ENCODE measurements around the gene MS4A10.
"Not testable (repeated sequence)": the region's sequence is repeated elsewhere in the genome, so short reads cannot be mapped to it uniquely, and the experiment has no call there.

MS4A10 gene

DNA sequence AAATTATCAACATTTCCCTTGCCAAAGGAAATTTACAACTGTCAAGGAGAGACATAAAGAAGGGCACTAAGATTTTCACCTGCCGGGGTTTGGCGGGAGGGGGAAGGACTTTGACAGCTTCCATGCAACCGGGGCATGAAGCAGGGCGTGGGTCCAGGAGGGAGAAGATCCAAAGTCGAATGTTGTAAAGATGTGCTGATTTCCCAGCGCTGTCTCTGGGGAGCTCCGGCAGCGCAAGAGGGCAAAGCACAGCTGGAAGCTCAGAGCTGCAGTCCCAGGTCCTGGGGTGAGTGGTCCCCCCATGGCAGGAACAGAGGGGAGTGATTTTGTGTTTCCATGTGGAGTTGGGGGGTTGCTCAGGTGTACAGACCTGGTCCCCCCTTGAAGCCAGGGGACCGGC lies at the start of gene MS4A10:
Gene MS4A10, plus strand, starts transcription at position 198 of the 400 bp plus-strand sequence. CDS start 5,003 bp downstream, outside the sequence.
- no peak within 1 kb of the TSS for H3K27ac ChIP-seq
- no peak within 1 kb of the TSS for H3K4me3 ChIP-seq

DNA sequence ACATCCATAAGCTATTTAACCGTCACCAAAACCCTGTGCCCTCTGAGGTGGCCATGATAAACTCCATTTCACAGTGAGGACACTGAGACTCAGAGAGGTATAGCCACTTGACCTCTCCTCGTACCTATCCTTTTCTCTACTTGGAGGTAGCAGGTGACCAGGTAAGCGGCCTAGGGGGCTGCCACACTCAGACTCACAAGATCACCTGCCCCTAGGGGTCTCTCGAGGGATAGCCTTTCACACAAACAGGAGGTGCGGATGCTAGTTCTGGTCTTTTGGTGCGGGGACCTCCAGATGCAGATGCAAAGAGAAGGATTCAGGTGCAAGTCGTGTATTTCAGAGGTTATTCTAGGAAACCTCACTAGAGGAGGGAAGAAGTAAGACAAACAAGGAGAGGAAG lies 46.0 kb upstream of the MS4A10 start:
- no peak overlapping the region for H3K27ac ChIP-seq
- H3K4me3 ChIP-seq, result no peak overlapping the region

DNA sequence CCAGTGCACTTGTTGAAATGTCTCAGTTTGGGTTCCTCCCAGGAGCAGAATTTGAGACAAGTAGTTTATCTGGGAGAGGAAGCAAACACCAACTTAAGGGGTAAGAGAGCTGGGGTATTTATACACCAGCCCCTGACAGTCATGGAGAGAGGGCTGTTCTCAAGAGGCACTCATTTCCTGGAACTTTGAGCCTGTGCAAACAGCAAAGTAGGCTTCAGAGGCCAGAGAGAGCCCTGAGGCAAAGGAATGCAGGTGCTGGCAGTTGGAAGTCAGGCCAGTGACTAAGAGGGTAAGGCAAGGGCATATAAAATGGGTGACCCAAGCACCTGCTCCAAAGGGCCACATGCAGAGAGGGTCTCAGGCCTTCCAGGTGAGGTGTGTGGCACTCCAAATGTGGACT lies 44.6 kb upstream of the MS4A10 start:
- no peak overlapping the region for H3K27ac ChIP-seq

DNA sequence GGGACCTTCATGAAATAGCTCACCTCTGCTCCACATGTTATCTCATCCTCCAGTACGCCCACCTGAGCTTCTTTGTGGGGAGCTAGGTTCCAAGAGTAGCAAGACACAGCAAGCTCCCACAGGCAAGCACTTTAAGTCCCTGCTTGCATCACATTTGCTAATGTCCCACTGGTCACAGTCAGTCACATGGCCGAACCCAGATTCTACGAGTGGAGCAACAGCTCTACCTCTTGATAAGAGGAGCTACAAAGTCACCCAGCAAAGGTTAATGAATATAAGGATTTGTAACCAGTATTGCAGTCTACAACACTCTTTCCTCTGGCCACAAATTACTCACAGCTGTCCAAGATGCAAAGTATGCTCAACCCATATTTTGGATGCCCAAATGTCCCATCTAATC lies 43.7 kb upstream of the MS4A10 start:
- Histone ChIP-seq H3K4me3 (no peak overlapping the region), H3K27ac (no peak overlapping the region)

More for the DNA sequence above, 44.6 kb upstream of the MS4A10 start:
- no peak overlapping the region for H3K4me3 ChIP-seq

DNA sequence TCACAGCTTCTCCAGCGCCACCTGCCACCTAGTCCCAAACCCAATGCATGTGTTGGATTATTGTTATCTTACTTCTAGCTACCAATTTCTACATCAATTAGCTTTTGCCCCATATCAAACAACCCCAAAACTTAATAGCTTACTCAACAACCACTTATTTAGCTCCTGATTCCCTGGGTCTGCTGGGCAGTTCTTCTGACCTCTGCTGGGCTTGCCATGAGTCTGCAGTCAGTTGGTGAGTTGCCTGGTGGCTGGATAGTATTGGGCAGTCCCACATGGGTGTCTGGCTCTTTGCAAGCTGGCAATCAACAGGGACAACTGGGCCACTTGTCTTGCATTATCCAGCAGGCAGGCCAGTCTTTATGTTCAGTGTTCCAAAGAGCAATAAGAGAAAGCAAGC lies 42.1 kb upstream of the MS4A10 start:
- Histone ChIP-seq H3K27ac (no peak overlapping the region), H3K4me3 (no peak overlapping the region)

DNA sequence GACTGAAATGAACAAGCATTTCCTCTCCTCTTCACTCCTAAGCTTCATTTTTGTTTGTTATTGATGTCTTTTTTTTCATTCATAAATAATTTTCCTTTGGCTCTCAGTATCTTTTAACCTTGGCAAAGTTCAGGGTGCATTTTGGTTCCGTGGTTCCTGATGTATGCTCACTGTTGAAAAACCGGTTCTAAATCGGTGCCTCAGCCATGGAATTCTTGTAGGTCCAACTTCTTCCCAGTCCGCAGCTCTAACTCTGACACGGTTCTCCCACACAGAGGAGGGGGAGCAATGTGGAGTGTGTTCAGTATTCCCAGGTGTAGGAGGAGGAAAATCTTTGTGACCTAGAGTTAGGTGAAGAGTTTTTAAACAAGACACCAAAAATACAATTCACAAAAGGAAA lies 41.0 kb upstream of the MS4A10 start:
- no peak overlapping the region for H3K4me3 ChIP-seq
- H3K27ac ChIP-seq, result no peak overlapping the region

DNA sequence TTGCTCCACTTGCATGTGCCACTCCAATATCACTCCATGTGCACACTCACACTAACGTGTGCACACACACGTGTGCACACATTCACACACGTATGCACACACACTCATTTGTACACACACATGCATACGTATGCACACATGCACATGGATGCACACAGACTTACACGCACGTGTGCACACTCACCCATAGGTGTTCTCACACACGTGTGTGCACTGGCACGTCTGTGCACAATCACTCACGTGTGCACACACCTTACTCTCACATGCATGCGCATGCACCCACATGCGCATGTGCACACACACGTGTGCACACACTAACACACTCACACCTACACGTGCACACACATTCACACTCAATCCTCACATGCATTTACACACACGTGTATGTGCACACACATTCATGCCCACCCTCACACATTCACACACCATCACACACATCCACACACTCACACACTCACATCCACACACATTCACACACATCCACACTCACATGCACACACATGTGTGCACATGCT lies 37.7 kb upstream of the MS4A10 start:
- Histone ChIP-seq H3K27ac (no peak overlapping the region), H3K4me3 (no peak overlapping the region)

DNA sequence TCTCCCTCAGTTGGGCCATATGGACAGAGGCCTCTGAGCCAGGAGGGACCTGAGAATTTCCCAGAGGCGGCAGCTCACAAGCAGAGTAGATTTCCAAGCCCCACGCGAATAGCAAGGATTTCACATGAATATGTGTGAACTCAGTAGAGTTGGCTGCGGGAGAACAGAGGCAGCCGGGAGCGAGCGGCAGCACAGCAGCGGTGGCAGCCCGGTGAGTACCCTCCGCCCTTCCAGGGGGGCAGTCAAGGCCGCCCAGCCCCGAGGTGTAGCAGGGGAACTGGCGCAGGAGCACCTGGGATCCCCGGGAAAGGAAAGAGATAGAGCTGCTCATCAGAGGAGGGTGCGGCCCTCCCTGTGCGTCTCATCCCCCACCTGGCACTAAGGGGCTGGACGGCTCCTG lies 36.9 kb upstream of the MS4A10 start:
- no peak overlapping the region for H3K4me3 ChIP-seq
- no peak overlapping the region for H3K27ac ChIP-seq

DNA sequence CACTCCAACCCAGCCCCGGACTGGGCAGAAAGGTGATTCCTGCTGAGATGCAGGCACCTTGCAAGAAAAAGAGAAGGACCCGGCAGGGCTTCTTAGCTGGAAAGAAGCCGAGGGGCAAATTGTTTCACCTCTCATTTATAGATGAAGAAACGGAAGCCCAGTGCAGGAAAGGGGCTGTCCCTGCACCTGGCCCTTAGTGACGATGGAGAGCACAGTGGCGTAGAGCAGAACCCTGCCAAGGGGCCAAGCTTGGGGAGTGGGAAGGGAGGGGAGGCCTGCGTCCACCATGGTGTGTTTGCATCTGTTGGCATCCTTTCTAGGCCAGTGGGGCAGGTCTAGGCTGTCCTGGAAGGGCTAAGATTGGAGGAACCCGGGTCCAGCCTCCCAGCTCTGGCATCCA lies 36.3 kb upstream of the MS4A10 start:
- Histone ChIP-seq H3K4me3 (no peak overlapping the region), H3K27ac (no peak overlapping the region)

DNA sequence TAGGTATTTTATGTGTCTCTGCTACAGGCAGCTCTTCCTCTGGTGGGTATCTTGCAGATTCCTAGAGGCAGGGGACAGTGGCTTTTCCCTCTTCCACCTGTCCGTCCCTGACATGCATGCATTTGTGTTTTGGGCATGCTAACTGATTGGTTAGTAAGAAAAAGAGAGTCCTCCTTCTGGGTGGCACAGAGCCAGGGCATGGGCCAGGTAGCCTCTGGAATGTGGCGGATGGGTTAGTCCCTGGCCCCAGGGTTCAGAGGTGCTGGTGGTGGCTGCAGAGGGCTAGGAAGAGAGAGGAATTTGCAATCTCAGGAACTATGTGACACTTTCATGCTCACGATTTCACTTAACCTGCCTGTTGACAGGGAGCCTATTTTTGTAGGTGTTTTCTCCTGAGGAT lies 34.2 kb upstream of the MS4A10 start:
- H3K27ac ChIP-seq, result no peak overlapping the region
- H3K4me3 ChIP-seq, result no peak overlapping the region

DNA sequence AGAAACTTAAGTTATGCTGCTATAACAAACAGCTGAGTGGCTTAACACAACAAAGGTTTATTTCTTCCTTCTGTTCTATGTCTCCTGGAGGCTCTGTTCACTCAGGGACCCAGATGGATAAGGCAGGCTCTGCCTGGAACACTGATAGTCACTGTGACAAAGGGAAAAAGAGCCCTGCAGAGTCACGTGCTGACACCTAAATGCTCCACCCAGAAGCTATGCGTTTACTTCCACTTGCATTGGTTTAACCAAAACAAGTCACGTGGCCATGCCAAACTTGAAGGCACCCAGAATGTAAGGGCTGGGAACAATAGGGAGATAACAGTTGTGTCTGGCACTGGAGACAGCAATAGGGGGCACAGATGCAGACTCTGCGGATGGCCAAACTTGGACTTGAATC lies 31.8 kb upstream of the MS4A10 start:
- no peak overlapping the region for H3K27ac ChIP-seq
- no peak overlapping the region for H3K4me3 ChIP-seq

DNA sequence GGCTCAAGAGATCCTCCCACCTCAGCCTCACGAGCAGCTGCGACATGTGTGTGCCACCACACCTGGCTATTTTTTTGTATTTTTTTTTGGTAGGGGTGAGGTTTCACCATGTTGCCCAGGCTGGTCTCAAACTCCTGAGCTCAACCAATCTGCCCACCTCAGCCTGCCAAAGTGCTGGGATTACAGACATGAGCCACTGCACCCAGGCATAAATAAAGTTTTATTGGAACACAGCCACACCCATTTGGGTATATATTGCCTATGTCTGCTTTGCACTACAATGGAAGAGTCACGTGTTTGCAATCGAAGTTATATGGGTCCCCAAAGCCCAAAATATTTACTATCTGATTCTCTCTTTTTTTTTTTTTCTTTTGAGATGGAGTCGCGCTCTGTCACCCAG lies 30.2 kb upstream of the MS4A10 start:
- H3K27ac ChIP-seq, result no peak overlapping the region
- no peak overlapping the region for H3K4me3 ChIP-seq

DNA sequence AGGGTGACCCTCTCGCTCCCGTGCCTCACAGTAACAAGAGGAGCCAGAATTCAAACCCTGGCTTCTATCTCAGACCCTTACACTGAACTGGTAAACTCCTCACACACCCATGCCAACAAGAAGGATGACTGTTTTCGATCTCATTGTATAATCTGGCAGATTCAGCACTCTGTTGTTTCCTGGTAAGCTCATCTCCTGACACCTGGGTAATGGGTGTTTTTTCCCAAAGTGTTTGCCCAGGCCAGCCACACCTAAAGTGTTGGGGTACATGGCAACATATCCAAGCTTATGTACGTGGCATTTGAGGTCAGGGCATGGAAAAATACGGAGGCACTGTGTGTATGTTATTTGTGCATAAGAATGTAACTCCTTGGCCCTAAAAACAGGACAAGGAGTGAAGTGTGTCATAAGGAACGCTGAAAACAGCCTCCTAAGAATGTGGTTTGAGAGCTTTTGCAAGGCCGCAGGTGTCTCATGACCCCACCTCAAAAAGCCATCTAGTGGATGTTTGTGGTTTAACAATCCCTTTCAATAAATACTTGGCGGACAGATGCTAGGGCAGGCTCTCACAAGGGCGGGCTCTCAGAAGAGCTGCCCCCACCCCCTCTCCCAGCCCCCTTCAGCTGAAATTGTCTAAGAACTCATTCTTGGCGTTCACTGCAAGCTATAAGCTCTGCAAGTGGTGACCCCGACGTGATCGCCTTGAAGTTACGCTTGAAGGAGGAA lies 28.7 kb upstream of the MS4A10 start, which contains the start of gene MS4A15:
Gene MS4A15, plus strand, starts transcription at position 561 of the 726 bp plus-strand sequence. CDS start 6,867 bp downstream, outside the sequence.
- Histone ChIP-seq H3K4me3 (no peak within 1 kb of the TSS), H3K27ac (no peak within 1 kb of the TSS)

DNA sequence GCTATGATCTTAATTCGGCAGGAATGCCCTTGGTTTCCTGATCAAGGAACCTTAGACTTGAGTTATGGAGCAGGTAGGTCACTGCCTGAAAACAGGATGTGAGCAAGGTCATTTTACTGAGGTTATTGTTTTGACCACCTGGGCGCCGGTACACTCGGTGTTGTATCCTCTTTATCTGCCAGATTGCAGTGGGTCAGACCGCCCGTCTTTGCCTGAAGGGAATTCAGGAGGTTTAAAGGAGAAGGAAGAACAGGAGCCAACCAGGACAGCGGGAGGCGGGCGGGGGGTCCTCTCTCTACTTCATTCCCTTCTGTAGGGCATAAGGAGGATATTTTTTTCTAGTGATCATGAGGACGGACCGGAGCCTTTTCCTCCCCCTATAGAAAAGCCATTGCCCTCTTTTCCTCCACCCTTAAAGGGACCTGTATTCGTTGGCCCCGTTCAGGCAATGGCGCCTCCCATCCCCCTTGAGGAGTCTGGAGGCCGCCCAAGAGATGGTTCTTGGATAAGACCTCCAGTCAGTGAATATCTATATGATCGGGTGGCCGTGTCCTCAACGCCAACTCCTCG lies 27.8 kb upstream of the MS4A10 start:
- Histone ChIP-seq H3K4me3 (no peak overlapping the region), H3K27ac (no peak overlapping the region)

DNA sequence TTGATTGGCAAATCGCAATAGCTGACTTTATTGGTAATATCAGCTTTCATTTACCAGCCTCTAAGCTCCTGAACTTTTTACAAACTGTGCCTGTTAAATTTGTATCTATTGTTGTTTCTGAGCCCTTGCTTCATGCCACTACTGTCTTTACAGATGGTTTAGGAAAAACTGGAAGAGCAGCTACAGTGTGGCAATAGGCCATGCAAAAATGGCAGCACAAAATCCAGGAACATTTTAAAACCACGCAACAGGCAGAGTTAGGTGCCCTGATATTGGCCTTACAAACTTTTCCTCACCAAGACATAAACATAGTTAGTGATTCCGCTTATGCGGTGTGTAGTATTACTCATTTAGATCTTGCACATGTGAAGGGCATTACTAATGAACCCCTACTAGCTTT lies 26.5 kb upstream of the MS4A10 start:
- not testable (repeated sequence) for H3K4me3 ChIP-seq, H3K27ac ChIP-seq

DNA sequence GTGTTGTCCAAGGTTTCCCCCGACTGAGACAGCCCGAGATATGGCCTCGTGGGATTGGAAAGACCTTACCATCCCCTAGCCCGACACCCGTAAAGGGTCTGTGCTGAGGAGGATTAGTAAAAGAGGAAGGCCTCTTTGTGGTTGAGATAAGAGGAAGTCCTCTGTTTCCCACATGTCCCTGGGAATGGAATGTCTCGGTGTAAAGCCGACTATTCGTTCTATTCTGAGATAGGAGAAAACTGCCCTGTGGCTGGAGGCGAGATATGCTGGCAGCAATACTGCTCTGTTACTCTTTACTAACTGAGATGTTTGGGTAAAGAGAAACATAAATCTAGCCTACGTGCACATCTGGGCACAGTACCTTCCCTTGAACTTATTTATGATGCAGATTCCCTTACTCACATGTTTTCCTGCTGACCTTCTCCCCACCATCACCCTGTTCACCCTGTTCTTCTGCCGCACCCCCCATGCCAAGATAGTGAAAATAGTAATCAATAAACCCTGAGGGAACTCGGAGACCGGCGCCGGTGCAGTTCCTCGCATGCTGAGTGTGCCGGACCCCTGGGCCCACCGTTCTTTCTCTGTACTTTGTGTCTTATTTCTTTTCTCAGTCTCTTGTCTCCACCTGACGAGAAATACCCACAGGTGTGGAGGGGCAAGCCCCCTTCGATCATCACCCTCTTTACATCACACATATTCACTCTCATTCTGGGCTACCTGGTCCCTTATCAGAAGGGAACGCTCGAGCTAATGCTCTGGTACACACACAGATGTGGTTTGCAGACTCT lies 25.5 kb upstream of the MS4A10 start:
- H3K27ac ChIP-seq, H3K4me3 ChIP-seq: not testable (repeated sequence)

DNA sequence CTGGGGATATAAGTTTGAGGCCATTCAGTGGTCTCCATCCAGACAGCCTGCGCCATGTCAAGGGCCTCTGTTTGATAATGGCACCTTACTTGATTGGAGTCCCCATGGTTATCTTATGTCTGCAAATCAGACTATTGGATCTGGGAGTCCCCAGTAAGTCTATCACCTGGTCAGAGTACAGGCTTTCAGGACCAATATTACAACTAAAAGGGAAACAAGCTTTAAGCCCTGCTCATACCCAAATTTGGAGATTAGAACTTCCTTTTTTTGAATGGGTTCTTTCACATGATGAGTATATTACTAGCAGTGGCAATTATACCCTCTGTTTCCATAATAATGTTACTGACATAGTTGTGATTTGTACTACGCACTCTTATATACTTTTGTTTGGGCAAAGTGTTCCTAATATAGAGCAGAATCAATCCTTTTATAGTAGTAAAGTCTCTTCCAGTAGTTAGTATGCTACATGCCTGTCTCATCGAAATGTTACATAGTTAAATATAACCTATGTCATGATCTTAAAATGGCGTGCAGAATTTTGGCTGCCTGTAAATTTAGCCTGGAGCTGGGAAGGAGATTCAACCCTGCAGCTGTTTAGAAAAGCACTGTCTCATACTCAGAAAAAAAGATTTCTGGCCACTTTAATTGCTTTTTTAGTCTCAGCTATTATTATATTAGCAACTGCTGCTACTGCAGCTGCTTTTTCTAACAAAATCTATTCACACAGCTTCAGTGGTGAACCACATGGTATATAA lies 23.5 kb upstream of the MS4A10 start:
- H3K27ac ChIP-seq, result no peak overlapping the region
- no peak overlapping the region for H3K4me3 ChIP-seq

DNA sequence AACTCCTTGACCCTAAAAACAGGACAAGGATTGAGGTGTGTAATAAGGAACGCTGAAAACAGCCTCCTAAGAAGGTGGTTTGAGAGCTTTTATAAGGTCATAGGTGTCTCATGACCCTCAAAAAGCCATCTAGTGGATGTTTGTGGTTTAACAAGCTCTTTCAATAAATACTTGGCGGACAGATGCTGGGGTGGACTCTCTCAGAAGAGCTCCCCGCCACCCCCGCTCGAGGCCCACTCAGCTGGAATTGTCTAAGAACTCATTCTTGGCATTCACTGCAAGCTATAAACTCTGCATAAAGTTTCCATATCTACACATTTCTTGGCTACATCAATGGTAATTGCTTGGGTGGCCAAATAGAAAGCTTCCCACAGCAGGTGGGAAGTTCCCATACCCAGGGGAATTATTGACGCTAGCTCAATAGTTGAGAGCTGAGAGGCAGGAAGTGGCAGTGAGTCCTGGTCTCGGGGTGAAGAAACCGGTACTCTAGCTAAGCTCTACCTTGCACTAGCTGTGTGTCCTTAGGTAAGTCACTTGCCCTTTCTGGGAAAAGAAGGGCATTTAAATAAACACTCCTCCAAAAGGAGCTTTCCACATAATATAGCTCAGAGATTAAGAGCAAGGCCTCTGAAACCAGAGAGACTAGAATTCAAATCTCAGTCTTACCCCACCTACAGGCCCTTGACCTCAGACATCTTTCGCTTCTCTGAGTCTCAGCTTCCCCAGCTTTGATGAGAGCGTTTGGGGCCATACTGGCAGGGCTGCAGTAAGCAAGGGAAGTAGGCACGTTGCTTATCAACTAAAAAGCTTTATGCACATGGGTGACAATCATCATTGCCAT lies 22.1 kb upstream of the MS4A10 start:
- Histone ChIP-seq H3K27ac (no peak overlapping the region), H3K4me3 (no peak overlapping the region)

DNA sequence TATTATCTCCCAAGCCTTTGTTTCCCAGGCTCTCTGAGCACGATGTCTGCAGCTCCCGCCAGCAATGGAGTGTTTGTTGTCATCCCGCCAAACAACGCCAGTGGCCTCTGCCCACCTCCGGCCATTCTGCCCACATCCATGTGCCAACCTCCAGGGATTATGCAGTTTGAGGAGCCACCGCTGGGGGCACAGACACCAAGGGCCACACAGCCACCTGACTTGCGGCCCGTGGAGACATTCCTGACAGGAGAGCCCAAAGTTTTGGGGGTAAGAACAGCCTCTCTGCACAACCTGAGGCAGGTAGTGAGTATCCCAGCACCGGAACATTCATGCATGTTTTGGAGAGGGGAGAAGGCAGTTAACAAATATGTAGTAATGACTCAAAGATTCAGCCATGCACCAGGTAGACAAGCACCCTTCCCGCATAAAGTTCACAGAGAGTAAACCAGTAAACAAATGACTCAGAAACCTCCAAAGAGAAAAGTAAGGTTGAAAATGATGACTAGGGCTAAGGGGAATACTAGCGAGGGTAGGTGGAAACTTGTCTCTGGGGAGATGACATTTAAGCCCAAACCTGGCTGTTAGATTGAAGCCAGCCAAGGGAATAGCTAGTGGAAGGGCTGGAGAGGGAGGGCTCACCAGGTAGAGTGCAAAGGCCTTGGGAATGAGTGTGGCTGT lies 21.3 kb upstream of the MS4A10 start:
- Histone ChIP-seq H3K27ac (no peak overlapping the region), H3K4me3 (no peak overlapping the region)
